ENCODE data around the gene TGM5. TPM values are rescaled to one million over a fixed set of nuclear protein-coding genes. Genes with fewer than 3 reads are reported as not detected.

The TGM5 gene
- total RNA-seq, 1 donor from 2014 or later: not detected

DNA sequence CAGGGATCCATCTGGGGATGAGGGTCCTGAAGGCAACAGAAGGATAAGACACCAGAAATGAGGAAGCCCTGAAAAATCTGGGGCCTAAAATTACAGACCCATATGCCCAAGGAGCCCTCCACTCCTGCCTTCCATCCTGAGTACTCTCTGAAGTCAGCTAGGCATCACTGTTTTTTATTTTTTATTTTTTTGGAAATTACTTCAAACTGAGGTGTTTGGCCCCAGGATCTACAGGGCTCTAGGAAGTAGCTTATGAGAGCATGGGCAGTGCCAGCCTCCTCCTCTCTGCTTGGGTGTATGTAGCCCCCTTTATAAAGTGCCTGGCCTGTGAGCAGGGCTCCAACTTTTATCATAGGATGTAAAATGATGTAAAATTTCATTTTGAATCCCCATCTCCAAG lies 53.8 kb downstream of the TGM5 start:
- Mint-ChIP-seq H3K27me3 (ENCODE audit: unreplicated experiment) (peaks cover 4% of the 10 kb centered on the region), H3K4me1 (ENCODE audit: low read depth, unreplicated experiment) (no peaks in the 10 kb centered on the region), H3K9me3 (ENCODE audit: unreplicated experiment) (no peaks in the 10 kb centered on the region), H3K4me3 (ENCODE audit: unreplicated experiment) (no peak overlapping the region), H3K36me3 (ENCODE audit: unreplicated experiment) (no peaks in the 10 kb centered on the region), H3K27ac (ENCODE audit: unreplicated experiment) (no peak overlapping the region)
- no peak for DNase-seq
- TF ChIP-seq, protein P1, sequence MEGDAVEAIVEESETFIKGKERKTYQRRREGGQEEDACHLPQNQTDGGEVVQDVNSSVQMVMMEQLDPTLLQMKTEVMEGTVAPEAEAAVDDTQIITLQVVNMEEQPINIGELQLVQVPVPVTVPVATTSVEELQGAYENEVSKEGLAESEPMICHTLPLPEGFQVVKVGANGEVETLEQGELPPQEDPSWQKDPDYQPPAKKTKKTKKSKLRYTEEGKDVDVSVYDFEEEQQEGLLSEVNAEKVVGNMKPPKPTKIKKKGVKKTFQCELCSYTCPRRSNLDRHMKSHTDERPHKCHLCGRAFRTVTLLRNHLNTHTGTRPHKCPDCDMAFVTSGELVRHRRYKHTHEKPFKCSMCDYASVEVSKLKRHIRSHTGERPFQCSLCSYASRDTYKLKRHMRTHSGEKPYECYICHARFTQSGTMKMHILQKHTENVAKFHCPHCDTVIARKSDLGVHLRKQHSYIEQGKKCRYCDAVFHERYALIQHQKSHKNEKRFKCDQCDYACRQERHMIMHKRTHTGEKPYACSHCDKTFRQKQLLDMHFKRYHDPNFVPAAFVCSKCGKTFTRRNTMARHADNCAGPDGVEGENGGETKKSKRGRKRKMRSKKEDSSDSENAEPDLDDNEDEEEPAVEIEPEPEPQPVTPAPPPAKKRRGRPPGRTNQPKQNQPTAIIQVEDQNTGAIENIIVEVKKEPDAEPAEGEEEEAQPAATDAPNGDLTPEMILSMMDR (IDR thresholded peaks at IDR 0.05; ENCODE audit: partially characterized antibody, unreplicated experiment): no peak

DNA sequence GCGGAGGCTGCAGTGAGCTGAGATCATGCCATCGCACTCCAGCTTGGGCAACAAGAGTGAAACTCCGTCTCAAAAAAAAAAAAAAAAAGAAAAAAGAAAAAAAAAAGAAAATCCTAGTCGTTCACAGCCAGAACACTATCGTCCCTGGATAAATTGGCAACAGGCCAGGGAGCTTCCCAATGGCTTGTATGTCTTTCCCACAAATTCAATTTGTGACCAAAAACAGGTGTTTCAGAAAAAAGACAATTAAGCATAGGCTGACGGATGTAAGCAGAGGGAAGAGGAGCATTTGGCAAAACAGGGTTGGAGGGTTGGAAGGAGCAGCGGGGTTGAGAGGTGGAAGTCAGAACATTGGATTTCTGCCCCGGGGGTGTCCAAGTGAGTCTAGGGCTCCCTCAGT lies 54.4 kb downstream of the TGM5 start:
- Mint-ChIP-seq H3K9me3 (ENCODE audit: unreplicated experiment) (no peaks in the 10 kb centered on the region), H3K36me3 (ENCODE audit: unreplicated experiment) (no peaks in the 10 kb centered on the region), H3K27ac (ENCODE audit: unreplicated experiment) (no peak overlapping the region), H3K4me3 (ENCODE audit: unreplicated experiment) (no peak overlapping the region), H3K4me1 (ENCODE audit: low read depth, unreplicated experiment) (no peaks in the 10 kb centered on the region), H3K27me3 (ENCODE audit: unreplicated experiment) (peaks cover 4% of the 10 kb centered on the region)
- TF ChIP-seq, protein P1 (IDR thresholded peaks at IDR 0.05; ENCODE audit: partially characterized antibody, unreplicated experiment): no peak
- no peak for DNase-seq

DNA sequence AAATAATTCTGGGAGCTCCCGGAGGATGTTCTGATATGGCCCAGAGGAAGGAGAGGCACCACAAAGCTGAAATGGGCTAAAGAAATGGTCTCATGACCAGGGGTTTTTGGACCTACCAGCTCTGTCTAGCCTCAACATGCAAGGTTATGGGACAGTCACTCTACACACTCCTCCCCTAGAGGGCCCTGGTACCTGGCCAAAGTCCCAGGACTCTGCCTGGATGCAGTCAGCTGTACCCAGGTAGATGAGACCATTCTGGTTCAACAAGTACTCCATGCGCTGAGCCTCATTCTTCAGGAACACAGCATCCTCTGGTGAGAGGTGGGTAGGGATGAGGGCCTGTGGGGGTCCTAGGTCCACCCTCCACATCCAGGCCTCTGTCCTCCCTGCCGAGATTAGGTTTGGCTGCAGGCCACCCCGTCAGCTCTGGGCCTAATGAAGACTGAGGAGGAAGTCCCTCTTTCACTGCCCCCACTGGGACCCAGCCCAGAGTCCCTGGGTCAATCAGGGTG lies 55.4 kb downstream of the TGM5 start:
- Mint-ChIP-seq H3K4me1 (ENCODE audit: low read depth, unreplicated experiment) (no peaks in the 10 kb centered on the region), H3K27ac (ENCODE audit: unreplicated experiment) (no peak overlapping the region), H3K9me3 (ENCODE audit: unreplicated experiment) (no peaks in the 10 kb centered on the region), H3K4me3 (ENCODE audit: unreplicated experiment) (no peak overlapping the region), H3K36me3 (ENCODE audit: unreplicated experiment) (no peaks in the 10 kb centered on the region), H3K27me3 (ENCODE audit: unreplicated experiment) (peaks cover 5% of the 10 kb centered on the region)
- no peak for DNase-seq
- TF ChIP-seq, protein P1 (IDR thresholded peaks at IDR 0.05; ENCODE audit: partially characterized antibody, unreplicated experiment): no peak

DNA sequence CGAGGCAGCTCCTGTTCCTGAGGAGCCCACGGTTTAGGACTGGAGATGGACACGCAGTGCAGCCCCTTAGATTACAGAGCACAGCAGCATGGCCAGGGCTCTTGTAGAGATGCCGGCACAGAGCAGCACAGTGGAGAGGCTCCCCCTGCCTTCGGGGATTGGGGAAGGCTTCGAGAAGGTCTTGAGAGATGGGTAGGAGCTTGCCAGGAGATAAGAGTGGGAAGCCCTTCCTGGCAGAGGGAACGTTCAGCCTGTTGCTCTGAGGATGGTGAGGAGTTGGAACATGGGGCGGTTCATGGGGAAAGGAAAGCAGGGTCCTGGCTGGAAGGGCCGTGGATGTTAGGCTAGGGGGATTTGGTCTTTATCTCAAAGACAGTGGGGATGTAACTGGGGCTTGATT lies 55.9 kb downstream of the TGM5 start:
- Mint-ChIP-seq H3K36me3 (ENCODE audit: unreplicated experiment) (no peaks in the 10 kb centered on the region), H3K27ac (ENCODE audit: unreplicated experiment) (no peak overlapping the region), H3K9me3 (ENCODE audit: unreplicated experiment) (no peaks in the 10 kb centered on the region), H3K4me1 (ENCODE audit: low read depth, unreplicated experiment) (no peaks in the 10 kb centered on the region), H3K4me3 (ENCODE audit: unreplicated experiment) (no peak overlapping the region), H3K27me3 (ENCODE audit: unreplicated experiment) (peaks cover 5% of the 10 kb centered on the region)
- DNase-seq: no peak
- TF ChIP-seq, protein P1 (IDR thresholded peaks at IDR 0.05; ENCODE audit: partially characterized antibody, unreplicated experiment): no peak

DNA sequence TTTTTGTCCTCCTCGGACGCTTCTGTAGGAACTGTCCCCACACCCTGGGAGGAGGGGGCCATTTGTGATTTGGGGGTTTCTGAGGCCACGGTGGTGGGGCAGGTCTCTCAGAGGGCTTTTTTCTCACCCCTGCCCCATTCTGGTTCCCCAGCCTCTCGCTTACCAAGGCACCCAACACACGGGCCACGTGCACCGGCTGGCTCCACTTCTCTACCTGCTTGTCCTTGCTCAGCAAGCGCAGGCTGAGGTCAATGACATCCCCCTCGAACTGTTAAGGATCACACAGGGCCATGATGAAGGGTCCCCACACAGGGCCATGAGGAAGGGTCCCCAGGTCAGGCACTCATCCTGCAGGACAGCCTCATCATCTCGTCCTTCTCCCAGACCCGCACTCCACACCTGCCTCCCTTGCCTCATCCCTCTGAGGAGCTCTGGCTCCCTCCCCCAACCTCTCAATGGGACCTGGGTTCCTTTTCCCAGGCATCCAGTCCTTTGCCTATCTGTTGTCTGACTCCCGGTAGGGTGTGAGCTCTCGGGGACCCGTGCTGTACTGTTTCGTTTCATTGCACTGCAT lies 56.5 kb downstream of the TGM5 start:
- Mint-ChIP-seq H3K9me3 (ENCODE audit: unreplicated experiment) (no peaks in the 10 kb centered on the region), H3K4me3 (ENCODE audit: unreplicated experiment) (no peak overlapping the region), H3K36me3 (ENCODE audit: unreplicated experiment) (no peaks in the 10 kb centered on the region), H3K4me1 (ENCODE audit: low read depth, unreplicated experiment) (no peaks in the 10 kb centered on the region), H3K27ac (ENCODE audit: unreplicated experiment) (no peak overlapping the region), H3K27me3 (ENCODE audit: unreplicated experiment) (peaks cover 5% of the 10 kb centered on the region)
- TF ChIP-seq, protein P1 (IDR thresholded peaks at IDR 0.05; ENCODE audit: partially characterized antibody, unreplicated experiment): no peak
- DNase-seq: no peak
